GM18907 (cell line): ENCODE results near the gene TPRG1L.

ENCODE experiments used
- ATAC-seq: cut with Tn5 transposase; IDR thresholded peaks from one replicate; pipeline ENCODE4 v1.9.1; 2021; ENCODE audit warnings: mild to moderate bottlenecking, moderate library complexity; ENCODE audit not compliant: unreplicated experiment

Gene TPRG1L

DNA sequence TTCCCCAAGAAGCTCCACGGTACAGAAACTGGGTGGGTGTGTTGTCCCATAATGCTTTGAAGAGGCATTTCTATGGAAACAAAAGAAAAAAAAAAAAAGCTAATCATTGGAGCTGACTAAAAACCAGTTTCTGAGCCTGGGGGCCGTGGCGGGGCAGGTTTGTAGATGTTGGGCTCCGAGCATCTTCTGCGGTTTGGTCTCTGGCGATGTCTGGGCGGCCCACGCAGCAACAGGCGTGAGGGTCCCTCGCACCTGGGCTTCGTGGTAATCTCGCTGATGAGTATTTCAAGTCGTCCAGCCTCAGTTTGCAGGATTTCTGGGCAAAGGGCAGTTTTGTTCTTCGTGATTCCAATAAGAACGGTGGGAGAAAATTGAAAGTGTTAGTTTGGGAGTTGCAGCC, 34.3 kb downstream of the TPRG1L start:
- ATAC-seq: no peak

DNA sequence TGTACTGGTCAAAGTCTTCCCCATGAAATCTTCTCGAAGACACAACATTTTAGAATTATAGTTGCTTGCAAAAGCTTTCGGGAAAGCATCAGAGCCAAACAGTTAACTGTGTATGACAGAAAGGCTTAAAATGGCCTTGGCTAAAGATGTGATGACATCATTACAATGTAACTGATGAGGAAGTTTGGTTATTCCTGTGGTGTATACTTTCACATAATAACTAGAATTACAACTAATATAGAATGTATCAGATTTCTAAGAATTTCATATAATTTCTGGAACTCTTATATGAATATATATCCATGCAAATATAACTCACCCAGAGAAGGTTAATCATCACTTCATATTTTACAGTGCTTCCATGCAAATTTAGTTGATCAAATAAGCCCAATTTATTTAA, 35.9 kb downstream of the TPRG1L start:
- no peak for ATAC-seq

DNA sequence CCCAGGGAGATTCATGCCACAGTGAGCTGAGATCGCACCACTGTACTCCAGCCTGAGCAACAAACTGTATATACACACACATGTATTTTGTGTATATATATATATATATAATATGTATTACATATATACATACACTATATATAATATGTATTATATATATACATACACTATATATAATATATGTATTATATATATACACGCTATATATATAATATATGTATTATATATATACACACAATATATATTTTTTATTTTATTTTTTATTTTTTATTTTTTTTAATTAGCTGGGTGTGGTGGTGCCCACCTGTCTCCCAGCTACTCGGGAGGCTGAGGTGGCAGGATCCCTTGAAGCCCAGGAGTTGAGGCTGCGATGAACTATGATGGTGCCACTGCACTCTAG, 36.8 kb downstream of the TPRG1L start:
- ATAC-seq: no peak

DNA sequence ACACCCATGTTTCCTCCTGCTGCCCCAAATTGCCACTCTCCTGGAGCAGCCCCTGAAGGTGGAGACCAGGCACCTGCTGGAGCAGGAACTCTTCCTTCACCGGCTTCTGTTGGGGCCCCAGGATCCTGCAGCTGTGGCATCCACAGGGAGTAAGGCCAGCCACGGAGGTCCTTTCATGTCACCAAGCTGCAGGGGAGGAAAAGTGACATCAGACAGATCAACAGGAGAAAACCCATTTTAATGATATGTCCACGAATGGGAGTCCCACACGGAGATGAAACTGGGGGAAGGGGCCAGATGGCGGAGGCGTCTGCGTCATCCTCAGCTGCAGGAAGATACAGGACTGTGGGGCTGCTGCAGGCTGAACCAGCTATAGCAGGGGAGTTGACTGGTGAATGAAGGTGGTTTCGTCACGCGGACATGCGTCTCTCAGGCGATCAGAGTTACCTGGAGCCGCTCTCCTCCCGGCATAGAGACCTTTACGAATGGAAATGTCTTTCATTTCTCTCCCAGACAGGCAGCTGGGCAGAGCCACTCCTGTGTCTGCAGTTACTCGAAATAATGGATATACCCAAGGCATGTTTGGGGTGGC, 37.4 kb downstream of the TPRG1L start:
- no peak for ATAC-seq

DNA sequence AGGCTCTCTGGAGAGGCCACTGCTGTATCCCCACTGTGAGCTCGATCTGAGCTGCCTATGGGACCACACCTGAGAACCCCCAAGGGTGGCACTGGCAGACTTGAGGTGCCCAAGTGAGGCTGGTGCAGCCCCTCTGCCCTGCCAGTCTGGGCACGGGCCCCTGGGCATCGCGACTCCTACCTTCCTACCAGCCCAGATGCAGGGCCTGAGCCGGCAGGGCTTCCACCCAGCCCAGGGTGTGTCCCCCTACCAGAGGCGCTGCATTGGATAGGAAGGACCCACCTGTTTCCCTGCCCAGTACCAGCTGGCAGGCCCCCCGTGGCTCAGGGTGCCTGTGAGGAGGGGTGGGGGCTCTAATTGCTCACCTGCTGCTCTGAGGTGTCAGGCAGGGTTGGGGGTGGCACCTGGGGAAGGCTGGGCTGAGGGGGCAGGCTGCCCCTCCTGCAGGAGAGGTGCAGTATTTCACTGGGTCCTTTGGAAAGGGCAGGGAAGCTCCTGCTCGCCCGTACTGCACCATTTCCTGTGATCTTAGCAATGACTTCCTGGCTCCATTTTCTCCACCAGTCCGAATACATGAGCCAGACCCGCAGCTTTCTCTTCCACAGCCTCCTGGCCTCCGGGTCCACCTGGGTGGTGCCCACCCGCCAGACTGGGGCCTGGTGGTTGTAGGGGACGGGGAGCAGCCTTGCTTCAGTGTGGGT, 39.3 kb downstream of the TPRG1L start:
- ATAC-seq: no peak

DNA sequence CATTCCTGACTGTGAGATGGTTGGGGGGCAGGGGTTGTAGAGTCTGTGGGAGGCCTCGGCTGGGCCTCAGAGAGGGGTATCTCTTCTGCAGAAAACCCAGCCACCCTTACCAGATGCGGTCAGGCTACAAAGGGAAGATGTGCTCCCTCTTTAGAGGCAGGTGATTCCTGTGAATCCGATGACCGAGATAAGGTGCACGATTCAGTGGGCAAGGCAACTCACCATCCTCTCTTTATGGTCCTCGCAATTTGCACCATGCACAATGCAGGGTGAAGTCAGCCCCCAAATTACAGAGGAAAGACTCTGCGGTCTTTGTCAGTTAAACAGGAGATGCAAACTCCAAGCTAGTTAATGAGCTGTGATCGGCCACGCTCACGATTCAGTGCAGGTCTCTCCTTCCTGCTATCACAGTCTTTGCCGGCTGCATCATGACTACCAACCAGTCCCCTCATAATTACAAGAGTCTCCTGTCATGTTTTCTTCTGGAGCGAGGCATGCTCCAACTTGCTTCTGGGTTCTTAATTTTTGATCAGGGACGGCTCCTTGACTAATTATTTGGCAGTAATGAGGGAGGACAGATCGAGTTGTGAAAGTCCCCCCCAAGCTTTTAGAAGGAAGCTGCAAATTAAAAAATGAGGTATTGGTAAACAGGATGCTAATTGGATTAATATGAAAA, 40.0 kb downstream of the TPRG1L start:
- ATAC-seq: no peak

DNA sequence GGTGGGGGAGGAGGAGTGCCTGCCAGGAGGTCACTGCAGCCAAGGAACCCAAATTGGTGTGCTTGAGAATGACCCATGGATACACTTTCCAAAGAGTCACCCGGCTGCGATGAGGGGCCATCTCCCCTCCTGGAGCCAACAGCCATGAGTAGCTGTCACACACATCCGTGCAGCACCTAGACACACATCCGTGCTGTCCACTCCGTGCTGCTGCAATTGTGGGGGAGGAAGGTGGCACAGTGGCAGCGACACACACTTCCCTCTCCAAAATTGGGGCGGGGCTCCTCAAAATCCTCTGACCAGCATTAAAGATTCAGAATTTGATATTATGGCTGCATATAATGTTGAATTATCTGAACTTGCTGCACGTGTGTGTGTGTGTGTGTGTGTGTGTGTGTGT, 43.3 kb downstream of the TPRG1L start:
- ATAC-seq: no peak

DNA sequence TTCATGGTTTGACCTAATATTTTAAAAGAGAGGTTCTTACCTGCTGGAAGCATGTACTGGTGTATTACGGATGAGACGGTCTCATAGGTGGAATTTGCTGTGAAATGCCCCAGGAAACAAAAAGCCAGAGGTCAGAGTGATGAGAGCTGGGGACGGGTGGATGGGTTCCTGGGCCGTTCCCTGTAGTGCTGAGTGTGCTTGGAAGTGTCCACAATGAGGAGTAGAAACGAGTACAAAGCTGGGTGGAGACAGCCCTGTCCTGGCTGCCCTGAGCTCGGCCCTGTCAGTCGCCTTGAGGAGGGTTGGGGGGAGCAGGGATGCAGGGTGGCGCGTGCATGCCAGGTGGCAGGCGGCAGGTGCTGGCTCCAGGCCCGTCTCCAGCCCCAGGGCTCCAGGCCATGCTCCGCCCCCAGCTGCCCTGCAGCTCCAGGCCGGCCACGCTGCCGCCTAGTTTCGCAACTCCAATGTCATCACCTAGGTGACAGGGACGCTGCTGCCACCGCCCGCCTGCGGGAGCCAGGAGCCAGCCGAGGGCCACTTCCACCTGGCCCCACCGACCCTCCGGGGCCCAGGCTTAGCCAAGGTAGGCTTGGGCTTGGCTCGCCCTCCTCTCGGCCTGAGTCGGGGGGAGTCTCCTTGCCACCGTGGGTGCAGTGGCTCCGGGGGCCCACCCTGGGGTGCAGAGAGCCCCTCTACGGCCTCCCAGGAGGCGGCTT, 43.9 kb downstream of the TPRG1L start:
- no peak for ATAC-seq

DNA sequence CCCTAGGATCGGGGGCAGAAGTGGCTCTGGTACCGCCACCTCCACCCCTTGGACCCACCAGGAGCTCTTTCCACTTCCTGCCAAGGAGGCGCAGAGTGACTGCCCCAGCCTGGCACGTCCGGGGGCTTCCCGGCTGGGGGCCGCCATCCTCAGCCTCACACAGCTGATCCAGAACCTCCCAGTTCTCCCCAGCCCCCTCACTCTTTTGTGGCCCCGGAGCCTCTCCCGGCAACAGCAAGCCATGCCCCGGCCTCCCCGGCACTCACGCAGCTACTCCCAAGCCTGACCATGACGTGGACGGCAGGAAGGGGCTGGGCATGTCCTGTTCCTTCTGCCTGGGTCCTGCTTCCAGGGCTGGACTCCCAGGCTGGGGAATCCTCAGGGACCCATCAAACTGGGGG, 44.6 kb downstream of the TPRG1L start:
- ATAC-seq: no peak

DNA sequence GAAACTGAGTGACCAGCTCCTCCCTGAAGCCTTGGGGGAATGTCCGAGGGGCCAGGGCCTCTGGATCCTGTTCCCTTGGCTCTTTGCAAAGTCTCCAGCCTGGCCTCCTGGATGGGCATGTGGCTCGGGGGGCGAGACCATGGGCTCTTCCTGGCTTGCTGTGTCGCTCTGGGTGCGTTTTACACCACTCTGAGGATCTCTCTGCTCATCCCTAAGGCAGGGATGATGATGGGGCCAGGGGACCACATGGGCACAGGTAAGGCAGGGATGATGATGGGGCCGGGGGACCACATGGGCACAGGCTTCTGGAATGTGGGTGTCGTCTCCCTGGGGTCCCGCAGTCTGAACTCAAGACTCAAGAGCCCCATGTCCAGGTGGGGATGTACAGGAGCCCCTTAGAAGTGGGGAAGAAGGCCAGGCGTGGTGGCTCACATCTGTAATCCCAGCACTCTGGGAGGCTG, 45.2 kb downstream of the TPRG1L start:
- no peak for ATAC-seq

DNA sequence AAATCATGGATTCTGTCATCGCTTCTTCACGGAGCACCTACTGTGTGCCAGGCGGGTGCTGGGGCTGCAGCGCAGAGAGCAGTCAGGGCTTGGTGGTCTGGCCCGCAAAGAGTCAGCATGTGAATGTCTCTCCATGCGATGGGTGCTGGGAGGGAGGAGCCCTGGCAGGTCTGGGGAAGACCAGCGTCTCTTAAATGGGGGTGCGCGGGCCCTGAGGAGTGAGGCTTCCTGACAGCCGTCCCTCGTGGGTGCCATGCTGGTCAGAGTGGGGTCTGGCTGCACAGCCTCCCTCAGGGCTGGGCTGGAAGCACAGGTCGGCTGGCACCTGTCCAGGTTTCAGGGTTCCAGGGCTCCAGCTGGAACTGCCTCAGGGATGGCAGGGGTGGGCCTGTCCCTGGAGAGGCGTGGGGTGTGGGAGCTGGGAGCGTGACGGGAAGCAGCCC, 46.0 kb downstream of the TPRG1L start:
- no peak for ATAC-seq

DNA sequence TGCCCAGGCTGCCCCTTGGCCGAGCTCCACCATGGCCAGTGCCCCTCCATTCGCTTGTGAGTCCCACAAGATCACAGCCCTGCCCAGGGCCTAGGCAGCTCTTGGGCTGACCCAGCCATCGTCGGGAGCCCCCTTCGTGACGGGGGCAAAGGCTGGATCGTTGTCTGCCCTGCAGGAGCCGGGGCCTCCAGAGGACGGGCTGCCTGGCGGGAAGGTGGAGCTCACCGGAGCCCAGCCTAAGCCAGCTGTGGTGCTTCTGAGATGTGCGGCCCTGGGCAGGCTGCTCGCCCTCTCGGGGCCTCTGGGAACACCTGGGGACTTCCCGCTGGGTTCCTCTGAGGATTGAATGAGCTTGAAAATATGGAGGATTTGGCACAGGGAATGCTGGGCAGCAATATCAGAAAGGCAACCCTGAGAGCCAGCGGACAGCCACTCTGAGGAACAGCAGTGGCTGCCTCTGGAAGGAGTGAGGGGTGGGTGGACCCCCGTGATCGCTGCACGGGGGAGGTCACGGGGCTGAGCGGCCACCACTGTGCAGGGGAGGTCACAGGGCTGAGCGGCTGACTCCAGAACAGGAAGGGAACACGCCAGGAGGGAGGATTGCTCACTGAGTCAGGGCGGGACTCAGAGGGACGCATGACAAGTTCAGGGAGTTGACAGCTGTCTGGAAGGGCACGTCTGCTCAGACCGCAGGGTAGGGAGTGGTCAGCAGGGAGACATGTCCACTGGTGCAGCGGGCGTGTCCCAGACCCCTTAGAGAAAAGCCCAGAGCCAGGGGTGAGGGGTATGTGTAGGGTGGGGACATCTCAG, 46.8 kb downstream of the TPRG1L start:
- ATAC-seq: no peak

DNA sequence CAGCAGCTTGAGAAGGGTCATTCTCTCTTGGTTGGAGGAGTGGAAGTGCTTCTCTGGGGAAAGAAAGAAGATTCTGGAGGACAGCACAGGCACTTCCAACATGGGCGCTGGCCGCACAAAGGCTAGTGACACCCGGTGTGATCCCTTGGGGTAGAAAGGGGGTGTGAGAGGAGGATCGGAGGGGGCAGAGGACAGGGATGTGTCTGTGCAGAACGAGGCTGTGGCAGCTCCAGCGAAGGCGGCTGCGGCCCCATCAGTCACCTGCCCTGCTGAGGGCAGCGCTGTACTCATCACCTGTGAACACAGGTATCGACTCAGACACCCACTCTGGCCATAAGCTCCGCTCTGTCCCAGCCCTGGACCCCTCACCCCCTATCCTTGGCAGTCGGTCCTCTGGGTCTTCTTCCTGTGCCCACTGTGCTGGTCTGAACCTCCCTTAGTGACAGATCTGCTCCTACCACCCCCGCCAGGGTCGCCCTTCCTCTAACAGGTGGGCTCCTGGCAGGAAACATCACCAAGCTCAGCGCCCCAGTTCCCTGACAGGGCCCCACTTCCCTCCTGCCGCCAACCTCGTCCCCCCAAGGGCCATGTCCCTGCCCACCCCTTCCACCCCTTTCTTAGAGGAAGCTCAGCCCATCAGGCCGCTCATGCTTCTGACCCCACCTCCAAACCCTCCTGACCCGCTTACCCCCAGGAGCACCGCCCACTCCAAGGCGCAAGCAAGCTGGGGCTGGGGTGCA, 47.6 kb downstream of the TPRG1L start:
- ATAC-seq: no peak

DNA sequence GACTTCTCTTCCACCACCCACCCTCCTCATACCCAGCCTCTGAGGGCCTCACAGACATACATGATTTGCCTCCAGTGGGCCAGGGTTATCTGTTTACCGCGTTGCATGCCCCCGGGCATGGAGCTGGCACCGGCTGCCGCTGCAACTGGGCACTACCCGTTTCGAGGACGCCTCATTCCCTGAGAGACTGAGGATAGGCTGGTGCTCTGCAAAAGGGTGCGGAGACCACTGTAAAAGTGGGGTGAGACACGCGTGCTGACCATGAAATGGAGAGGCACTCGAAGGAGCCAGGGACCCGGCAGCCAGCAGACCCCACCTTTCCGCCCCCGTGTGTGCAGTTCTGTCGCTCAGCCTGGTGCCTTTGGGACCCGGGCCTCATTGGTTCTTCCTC, 48.2 kb downstream of the TPRG1L start:
- no peak for ATAC-seq

DNA sequence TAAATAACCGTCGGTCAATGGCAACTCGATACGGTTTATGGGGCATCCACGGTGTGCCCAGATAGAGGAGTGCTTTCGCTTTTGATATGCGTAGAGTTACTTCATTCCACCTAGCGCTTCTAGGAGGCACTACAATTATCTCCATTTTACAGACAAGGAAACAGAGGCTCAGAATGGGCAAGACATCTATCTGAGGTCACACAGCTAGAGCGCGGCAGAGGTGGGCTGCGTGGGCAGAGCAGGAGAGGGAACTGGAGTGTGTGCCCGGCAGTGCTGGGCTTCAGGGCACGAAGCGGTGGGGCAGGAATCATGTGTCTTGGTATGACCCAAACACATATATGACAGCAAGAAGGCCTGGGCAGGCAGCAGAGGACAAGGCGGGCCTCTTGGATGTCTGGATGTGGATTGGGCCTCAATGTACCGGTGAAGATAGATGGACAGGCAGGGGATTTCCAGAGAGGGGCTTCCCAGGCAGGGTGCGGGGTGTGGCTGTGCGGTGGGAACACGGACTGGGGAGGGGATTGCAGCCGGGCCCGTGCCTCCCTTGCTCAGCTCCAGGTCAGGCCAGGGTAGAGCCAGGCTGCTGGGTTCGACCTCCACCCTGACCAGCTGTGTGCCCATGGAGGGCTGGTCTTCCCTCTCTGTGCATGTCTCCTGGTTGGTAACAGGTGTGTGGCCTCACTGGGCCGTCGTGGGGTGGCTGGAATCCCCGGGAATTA, 48.7 kb downstream of the TPRG1L start:
- ATAC-seq: peak; percentile 20

DNA sequence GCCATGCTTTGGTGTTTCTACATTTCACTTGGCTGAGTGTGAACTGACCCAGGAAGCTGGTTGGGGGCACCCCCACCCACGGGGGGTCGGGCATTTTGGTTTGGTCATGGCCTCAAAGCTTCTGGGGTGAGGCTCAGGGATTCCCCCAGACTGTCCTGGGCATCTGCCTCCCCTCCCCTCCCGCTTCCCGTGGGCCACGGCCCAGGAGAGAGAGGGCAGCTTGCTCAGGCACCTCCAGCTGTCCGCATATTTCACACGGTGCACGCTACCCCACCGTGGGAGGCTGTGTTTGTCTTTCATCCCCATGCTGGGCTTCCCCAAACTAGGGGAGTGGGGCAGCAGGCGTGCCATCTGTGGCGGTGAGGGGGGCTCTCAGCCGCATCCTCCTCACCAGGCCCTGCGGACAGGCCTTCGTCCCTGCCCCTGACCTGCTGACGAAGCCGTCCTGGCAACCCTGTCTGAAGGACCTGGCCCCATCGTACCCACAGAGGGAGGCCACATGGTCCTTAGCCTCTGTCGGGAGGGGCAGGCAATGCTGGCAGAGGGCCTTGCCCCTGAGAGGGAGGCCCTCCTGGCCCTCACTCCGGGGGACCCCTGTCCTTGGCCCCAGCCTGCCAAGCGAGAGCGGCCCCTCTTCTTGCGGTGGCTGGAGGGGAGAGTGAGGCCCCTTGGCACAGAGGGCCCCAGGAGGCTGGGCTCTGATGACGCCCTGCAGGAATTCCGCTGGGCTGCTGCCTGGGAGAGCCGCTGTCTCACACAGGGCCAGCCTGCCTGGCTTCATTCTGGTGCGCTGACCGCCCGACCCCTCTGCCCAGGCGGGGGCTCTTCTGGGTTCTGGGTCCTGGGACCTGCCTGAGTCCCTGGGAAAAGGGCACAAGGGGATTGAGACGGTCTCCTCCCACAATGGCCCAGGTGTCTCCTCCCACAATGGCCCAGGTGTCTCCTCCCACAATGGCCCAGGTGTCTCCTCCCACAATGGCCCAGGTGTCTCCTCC, 49.6 kb downstream of the TPRG1L start:
- peak; percentile 20 for ATAC-seq

DNA sequence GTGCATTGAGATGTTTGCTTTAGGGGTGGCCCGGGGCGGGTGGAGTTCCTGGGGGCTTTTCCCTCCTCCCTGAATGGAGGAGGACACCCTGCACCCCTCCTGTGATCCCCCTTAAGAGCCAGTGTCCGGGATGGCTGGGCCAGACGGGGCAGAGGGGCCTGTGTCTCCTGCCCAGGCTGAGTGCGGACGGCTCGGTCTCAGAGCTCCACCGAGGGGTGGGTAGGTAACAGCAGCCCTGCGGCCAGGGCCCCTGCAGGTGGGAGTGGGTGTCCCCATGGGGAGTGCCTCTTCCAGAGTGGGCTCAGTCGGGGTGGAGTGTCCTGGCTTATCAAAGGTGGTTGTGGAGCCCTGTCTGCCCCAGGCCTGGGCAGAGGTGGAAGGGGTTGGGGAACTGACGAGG, 50.6 kb downstream of the TPRG1L start:
- ATAC-seq: no peak
